DOHH2 (cell line): ENCODE data around the gene ATP8B1.

Experiments used
- EZH2phosphoT487 ChIP-seq: fragments of 200-600 bp; sonication (generic); IDR thresholded peaks from 2 replicates; pipeline ENCODE4 v1.6.1; 2017; ENCODE audit warnings: borderline replicate concordance, mild to moderate bottlenecking, antibody characterized with exemption, low read length, moderate library complexity, mixed read lengths
- TF ChIP-seq, protein P1 (sequence below): fragments of 200-600 bp; sonication (generic); IDR thresholded peaks from one replicate; pipeline ENCODE4 v1.5.1; 2014; ENCODE audit warnings: antibody characterized with exemption, mild to moderate bottlenecking, low read depth, low read length; ENCODE audit not compliant: poor library complexity, severe bottlenecking

DNA sequence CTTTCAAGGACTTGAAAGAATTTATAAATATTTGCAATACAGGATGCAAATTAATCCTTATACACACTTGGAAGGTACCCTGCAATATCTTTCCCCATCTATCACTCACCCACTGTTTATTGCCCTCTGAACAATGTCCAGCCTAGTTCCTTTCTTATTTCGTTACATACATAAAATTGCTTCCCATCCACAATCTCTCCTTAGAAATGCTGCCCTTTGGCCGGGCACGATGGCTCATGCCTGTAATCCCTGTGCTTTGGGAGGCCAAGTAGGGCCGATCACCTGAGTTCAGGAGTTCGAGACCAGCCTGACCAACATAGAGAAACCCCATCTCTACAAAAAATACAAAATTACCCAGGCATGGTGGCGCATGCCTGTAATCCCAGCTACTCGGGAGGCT is 41.2 kb upstream of the ATP8B1 start:
- TF ChIP-seq, protein P1, sequence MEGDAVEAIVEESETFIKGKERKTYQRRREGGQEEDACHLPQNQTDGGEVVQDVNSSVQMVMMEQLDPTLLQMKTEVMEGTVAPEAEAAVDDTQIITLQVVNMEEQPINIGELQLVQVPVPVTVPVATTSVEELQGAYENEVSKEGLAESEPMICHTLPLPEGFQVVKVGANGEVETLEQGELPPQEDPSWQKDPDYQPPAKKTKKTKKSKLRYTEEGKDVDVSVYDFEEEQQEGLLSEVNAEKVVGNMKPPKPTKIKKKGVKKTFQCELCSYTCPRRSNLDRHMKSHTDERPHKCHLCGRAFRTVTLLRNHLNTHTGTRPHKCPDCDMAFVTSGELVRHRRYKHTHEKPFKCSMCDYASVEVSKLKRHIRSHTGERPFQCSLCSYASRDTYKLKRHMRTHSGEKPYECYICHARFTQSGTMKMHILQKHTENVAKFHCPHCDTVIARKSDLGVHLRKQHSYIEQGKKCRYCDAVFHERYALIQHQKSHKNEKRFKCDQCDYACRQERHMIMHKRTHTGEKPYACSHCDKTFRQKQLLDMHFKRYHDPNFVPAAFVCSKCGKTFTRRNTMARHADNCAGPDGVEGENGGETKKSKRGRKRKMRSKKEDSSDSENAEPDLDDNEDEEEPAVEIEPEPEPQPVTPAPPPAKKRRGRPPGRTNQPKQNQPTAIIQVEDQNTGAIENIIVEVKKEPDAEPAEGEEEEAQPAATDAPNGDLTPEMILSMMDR, result no peak
- no peak for TF ChIP-seq EZH2phosphoT487
